HG02763 (cell line): ENCODE results near the gene SETD2.

Experiments
- ATAC-seq: cut with Tn5 transposase; IDR thresholded peaks from one replicate; pipeline ENCODE4 v1.9.1; 2021; ENCODE audit warnings: mild to moderate bottlenecking, moderate library complexity; ENCODE audit not compliant: unreplicated experiment

SETD2 gene

GRCh38 chr3:46987743-46988401 is 176.0 kb downstream of the SETD2 start:
- peak; percentile 62 for ATAC-seq

- ATAC-seq, result no peak
Observed at GRCh38 chr3:46987319-46987742, 176.6 kb downstream of the SETD2 start.

GRCh38 chr3:46986782-46987310 is 177.1 kb downstream of the SETD2 start:
- no peak for ATAC-seq

GRCh38 chr3:46986055-46986730 is 177.7 kb downstream of the SETD2 start:
- no peak for ATAC-seq

GRCh38 chr3:46985588-46985987 is 178.3 kb downstream of the SETD2 start:
- ATAC-seq, result no peak

- no peak for ATAC-seq
Observed at GRCh38 chr3:46984591-46985459, 179.1 kb downstream of the SETD2 start.

GRCh38 chr3:46982546-46982945 is 181.4 kb downstream of the SETD2 start:
- no peak for ATAC-seq

- ATAC-seq, result no peak
Observed at GRCh38 chr3:46981932-46982471, 181.9 kb downstream of the SETD2 start.

GRCh38 chr3:46979958-46980497 is 183.9 kb downstream of the SETD2 start:
- ATAC-seq, result peak; percentile 1

- peak; percentile 61 for ATAC-seq
Observed at GRCh38 chr3:46978985-46979944, 184.6 kb downstream of the SETD2 start, which contains the start of gene NBEAL2. TSS of gene NBEAL2 (plus strand) at chr3:46979666. CDS start at chr3:46979862, 196 bp downstream.

GRCh38 chr3:46978381-46978780 is 185.5 kb downstream of the SETD2 start:
- no peak for ATAC-seq

GRCh38 chr3:46977811-46978195 is 186.1 kb downstream of the SETD2 start:
- ATAC-seq, result no peak

GRCh38 chr3:46976326-46977190 is 187.4 kb downstream of the SETD2 start, which contains the start of gene CCDC12:
TSS of gene CCDC12 (minus strand) at chr3:46976745. CDS start at chr3:46976732, 13 bp downstream.
- ATAC-seq, result peak; percentile 71

GRCh38 chr3:46974421-46975171 is 189.3 kb downstream of the SETD2 start:
- ATAC-seq, result no peak

GRCh38 chr3:46972396-46972795 is 191.5 kb downstream of the SETD2 start:
- ATAC-seq, result no peak

- ATAC-seq, result no peak
Observed at GRCh38 chr3:46971742-46972141, 192.2 kb downstream of the SETD2 start.

GRCh38 chr3:46971151-46971550 is 192.8 kb downstream of the SETD2 start:
- ATAC-seq, result no peak
